ENCODE results near the gene C4orf50.

C4orf50 gene

DNA sequence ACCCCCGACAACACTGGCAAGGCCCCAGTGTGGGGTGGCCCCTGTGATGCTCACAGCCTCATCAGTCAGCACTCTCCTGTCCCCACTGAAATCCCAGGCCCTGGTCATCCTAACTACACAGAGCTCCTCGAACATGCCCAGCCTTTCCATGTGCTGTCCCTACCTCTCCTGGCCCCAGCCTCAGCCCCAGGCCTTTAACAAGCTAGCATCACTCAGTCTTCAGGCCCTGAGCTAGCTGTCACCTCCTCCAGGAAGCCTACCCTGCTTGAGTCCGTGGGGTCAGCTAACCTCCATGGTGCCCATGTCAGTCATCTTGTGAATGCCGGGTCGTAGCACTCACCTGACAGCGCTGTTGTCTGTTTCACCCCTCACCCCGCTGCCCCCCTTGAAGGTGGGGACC lies 25.6 kb upstream of the C4orf50 start:
- DNase-seq (ENCODE audit: low read depth): no peak

DNA sequence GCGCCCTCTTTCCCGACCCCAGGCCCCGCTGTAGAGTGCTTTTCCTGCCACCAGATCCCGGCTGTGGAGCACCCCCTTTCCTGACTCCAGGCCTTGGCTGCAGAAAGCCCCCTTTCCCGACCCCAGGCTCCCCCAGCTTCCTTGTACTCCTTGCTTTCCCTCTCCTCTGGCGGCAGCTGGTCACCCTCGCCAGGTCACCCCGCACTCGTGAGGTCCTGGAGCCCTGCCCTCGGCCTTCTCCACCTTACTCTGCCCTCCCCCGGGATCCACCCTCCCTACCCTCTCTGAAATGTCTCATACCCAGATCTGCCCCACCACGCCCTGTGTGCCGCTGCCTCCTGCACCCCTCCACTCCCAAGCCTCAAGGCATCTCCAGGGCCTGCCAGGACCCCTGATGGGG lies 25.0 kb upstream of the C4orf50 start:
- no peak for DNase-seq (ENCODE audit: low read depth)

GRCh38 chr4:6042293-6043063 lies 24.2 kb upstream of the C4orf50 start:
- DNase-seq (ENCODE audit: low read depth): no peak

DNA sequence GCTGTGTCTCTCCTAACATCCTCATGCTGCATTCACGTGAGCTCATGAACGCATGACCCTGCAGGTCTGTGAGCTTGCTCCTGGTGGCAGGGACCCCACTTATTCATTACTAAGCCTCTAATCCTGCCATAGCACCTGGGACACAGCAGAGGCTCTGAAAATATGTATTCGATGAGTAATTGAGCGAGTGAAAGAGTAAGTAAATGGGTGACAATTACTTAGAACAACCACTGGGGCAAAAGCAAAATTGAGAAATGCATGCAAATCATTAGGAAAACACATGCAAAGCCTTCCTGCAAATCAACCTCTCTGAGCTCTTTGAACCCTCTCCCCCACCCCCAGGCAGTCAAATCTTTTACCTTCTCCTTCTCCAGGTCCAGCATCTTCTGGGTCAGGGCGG lies 23.6 kb upstream of the C4orf50 start:
- no peak for DNase-seq (ENCODE audit: low read depth)

- DNase-seq (ENCODE audit: low read depth): no peak
These were observed 20.5 kb upstream of the C4orf50 start for GRCh38 chr4:6038711-6039110.

DNA sequence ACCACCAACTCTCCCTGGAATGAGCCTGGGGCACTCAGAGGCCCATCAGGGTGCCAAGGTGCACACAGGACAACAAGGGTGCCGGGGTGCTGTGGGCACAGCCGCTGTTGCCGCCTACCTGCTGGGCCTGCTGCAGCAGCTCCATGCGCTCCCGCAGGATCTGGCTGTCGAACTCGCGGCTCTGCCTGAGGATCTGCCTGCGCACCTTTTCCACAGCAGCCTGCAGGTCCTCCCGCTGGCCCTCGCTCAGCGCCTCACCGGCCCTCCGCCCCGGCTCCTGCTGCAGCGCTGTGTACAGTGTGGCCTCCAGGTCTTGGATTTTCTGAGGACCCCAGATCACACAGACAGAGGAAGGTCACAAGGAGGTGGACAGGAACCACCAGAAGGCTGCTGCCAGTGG lies 17.6 kb upstream of the C4orf50 start:
- no peak for DNase-seq (ENCODE audit: low read depth)

DNA sequence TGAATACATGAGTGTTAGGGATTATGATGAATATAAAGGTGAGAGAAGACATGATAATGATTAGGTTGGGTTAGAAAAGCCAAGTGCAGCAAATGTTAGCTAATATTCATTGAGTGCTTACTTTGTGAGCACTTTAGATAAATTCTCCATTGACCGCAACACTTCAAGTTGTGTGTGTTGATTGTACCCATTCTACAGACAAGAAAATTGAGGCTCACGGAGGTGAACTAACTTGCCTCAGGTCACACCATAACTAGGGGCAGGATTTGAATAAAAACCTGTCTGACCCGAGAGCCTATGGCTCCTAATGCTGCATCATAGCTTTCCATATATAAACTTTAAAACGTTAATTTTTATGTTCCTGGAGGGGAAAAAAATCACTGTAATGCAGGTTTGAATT lies 15.2 kb upstream of the C4orf50 start:
- no peak for DNase-seq (ENCODE audit: low read depth)

DNA sequence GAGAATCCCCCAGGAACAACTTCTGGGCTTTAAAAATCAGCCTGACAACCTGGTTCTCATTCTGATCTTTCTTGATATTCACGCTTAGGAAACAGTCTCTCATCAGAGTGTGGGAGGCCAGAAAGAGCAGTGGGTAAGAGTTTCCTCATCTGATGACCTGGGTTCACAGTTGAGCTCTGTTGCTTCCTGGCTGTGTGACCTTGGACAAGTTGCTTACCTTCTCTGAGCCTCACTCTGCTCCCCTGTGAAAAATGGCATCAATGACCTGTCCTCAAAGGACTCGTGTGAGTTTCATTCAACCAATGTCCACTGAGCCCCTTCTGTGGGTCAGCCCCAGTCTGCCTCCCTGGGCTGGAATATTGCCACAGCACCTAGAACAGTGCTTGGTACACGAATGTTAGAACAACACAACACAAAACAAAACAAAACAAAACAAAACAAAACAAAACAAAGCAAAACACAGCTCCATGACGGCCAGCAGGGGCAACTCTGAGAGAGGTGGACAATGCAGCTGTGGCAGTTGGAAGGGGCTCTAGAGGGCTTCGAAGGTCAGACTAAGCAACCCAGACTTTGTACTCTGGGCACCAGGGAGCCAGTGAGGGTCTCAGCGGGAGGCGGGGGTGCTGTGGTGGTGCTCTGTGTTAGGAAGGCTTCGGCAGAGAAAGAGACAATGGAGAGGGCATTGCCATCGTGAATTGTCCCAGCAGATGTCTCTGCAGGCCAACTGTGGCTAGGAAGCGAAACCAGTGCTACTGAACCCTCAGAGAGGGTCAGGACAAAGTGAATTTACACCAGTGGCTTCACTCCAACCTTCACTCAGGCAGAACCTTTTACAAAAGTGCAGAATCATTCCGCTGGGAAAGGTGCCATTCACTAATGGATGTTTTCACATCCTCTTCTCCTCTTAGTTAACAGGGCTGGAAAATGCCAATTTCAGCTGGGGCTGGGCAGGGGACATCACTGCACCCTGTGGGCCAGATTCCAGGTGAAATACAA lies 14.3 kb upstream of the C4orf50 start:
- no peak for DNase-seq (ENCODE audit: low read depth)

DNA sequence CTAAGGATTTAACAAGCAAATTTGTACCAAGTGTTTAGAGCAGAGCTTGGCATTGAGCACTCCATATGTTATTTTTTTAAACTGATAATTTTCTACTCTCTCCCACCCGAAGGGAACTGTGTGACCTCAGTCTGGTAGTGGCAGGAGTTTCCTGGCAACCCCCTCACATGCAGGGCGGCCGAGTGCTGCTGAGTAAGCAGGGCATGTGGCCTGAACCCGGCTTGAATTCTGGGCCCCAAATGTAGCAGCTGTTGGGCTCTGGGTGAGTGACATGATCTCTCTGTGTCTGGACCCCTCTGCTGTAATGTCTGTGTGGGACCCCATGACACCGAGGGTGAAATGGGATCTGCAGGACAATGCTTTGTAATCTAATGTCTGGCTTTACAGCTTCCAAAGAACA lies 13.6 kb upstream of the C4orf50 start:
- DNase-seq (ENCODE audit: low read depth): no peak

- DNase-seq (ENCODE audit: low read depth): no peak
These were observed 12.4 kb upstream of the C4orf50 start for GRCh38 chr4:6030679-6031078.

GRCh38 chr4:6029254-6029653 lies 11.0 kb upstream of the C4orf50 start:
- DNase-seq (ENCODE audit: low read depth): no peak

GRCh38 chr4:6028168-6028567 lies 9.9 kb upstream of the C4orf50 start:
- no peak for DNase-seq (ENCODE audit: low read depth)

DNA sequence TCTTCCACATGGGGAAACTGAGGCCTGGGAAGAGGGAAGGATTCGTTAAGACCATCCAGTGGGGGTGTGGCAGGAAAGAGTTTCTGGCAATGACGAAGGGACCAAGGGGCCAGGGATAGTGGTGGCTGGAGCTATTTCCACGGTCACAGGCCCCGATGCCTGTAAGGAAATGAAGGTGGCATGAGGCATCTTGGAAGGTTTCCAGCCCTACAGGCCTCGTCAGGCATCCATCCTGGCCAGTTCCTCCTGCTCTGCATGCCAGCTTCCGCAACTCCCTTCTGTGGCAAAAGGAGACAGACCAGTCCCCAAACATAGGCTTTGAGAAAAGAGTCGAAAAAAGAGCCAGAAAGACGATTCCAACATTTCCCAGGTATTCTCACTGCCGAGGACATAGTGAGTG lies 9.2 kb upstream of the C4orf50 start:
- DNase-seq (ENCODE audit: low read depth): no peak

DNA sequence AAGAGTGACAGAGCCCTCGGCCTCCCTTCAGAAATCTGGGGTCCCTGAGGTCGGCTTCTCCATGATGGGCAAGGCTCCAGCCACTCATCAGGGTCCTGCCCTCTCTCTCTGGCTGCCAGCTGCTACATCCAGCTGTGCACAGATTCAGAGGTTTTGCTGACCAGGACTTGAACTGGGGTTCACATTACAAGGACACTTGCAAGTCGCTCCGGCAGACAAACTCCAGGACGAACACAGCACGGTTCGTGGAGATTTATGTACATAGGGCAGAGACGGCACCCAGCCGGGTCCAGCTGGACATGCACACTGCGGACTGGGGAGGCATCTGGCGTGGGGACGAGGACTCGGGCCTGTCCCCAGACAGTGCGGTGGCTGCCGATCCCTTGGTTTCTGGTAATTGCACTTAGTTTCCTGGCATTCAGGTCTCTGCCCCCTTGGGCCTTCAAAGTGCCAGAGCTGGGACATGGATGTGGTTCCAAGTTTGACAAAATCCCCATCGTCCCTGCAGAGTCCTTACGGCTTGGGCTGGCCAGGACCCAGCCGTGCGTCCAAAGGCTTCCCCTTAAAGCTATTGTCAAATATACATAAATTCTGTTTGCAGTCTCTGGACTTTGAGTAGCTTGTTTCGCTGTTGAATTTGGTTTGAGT lies 6.2 kb upstream of the C4orf50 start:
- no peak for DNase-seq (ENCODE audit: low read depth)

- no peak for DNase-seq (ENCODE audit: low read depth)
These were observed 5.5 kb upstream of the C4orf50 start for GRCh38 chr4:6023731-6024130.

DNA sequence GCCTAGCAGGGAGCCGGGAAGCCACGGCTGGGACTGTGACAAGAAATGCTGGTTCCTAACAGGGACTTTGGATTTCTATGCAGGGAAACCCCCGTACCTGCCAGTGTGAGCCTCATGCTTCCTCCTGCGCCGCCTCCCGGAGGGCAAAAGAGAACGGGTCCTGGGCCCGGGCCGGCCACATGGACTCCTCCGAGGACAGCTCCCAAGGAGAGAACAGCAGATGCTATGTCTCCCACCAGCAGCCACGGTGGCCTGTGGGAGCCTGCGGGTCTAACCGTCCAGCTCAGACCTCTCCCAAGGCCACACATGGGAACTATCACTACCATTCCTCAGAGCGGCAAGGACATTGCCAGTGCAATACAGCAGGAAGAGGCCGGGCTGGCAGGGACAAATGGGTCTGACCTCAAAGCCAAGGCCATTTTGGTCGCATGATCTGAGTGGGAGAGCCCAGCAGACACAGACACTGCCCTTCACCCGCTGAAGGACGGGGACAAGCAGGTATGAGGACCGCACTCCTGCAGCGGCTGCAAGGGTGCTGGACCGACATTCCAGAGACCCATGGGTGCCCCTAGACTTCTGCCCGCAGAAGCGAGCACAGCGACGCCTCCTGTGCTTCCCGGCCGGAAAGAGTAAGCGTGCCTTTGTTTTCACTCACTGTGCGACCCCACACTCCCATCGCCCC lies 4.5 kb upstream of the C4orf50 start:
- no peak for DNase-seq (ENCODE audit: low read depth)

GRCh38 chr4:6021831-6022606 lies 3.8 kb upstream of the C4orf50 start:
- no peak for DNase-seq (ENCODE audit: low read depth)

DNA sequence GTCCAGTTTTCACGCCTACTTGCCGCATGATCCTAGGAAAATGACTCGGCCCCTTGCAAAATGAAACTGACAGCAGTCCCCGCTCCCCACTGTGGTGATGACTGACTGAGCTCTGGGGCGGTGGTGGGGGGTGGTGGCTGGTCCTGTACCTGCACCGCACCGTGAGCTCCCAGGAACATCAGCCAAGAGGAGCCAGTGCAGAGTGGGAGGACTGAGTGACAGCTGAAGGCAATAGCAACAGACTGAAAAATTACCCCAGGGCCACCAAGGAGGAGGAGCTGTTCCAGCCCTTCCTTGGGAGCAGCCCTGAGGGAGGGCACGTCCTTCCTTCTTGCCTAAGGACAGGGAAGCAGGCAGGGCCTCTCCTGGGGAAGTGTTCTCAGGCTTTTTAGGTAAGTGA lies 2.4 kb upstream of the C4orf50 start:
- DNase-seq (ENCODE audit: low read depth): no peak

DNA sequence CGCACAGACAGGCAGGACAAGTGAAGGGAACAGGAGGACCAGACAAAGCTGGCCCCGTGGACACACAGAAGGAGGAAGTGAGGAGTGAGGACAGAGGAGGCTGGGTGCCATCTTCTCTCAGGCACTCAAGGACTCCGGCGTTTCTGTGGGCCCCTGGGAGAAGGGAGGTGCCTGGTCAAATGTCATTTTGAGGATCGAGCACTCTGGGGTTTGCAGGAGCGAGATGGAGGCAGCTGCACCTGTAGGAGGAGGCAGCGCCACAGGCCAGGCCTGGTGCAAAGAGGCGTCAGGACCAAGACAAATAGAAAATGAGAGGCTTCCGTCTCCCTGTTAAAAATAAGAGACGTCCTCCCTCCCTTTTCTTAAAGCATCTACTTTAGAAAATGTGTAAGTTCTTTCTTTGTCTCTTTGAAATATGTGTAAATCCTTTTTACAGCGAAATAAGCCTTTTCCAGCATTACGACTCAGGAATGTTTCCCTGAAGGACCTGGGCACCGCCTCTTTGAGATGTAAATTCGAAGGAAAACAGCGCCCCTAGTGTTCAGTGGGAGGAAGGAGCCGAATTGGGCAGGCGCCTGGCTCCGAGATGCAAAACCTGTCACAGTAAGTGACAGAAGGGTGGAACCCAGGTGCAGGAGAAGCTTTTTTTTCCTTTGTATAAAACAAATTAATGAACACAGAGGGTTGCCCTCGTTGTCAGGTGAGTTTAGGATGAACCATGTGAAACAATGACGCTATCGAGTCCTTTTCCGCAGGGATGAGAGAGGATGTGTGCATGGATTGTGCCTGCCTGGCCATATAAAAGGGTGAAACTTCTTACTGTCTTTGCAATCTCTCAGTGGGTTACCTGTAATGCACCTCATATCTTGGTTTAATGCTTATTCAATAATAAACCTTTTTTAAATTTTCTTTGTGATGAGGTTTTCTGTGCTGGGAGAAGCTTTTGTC lies 1.4 kb upstream of the C4orf50 start:
- DNase-seq (ENCODE audit: low read depth): no peak

- DNase-seq (ENCODE audit: low read depth): no peak
These were observed 431 bp downstream of the C4orf50 start for GRCh38 chr4:6017800-6018199.

Measured in stimulated activated CD8-positive, alpha-beta memory T cell treated with anti-CD3 and anti-CD28 coated beads, Interleukin-12 subunit alpha, Interleukin-12 subunit beta, amount 100 ng/mL, for 1 hour (primary cell).